GM18951 (cell line): ENCODE data around the gene CLTCL1.
A peak's percentile ranks its signal among the peaks of the same experiment; 100 is the strongest.
"Not testable (repeated sequence)": the region's sequence is repeated elsewhere in the genome, so short reads cannot be mapped to it uniquely, and the experiment has no call there.

Experiments
- POLR2A ChIP-seq: IDR thresholded peaks from 4 replicates; pipeline ENCODE4 v1.6.1; 2011; ENCODE audit warnings: mild to moderate bottlenecking; ENCODE audit not compliant: insufficient read length, insufficient read depth; ENCODE audit errors: extremely low read depth
- in situ Hi-C: fragments of 300-500 bp; cut with MboI; formaldehyde crosslinking; loops from one replicate; pipeline ENCODE4 v1.12.0; 2022; ENCODE audit warnings: low sequenced_read_pairs, mixed read lengths, inconsistent platforms; ENCODE audit not compliant: unreplicated experiment

Gene CLTCL1

DNA sequence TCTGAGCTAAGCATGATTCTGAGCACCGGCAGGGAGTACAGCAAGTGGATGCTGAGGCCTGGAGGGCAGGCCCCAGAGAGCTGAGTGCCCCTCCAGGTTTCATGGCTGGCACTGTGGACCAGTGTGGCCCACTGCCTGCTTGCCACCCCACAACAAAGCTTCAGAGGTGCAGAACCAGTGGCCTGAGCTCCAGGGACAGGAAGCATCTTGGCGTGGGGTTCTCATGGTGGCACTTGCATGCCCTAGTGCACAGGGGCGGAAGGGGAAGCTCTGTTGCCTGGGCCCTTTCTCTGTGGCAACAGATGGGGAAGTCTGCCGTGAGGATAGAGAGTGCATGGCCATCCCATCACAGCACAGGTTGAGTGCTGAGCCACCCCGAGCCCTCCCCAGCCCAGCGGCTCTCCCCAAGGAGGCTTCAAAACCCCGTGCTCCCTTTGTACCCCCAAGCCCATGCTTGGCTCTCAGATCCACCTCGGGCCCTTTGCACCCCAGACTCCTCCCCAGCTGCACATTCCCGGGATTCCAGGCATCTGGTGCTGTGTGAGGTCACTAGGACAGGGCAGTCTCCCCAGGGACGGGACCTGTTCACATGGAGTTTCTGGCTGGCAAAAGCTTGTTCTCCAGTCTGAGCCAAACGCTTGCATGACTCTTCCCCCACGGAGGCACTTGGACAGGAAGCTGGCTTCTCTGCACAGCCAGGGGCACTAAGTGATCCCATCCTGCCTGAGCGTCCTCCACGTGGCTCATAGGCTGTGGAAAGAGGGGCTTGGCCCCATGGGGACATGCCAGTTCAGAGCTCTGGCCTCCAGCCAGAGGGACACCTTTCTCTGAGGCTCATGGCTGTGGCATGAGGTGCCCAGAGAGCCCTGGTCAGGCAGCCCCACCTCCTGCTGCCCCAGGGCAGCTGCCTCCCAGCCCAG, 117.2 kb downstream of the CLTCL1 start:
- peak; percentile 20 for TF ChIP-seq POLR2A
- in situ Hi-C loops: loop anchor here (25.0 kb wide), 1 partner anchor 463 kb away; no protein-coding TSS in a partner anchor

DNA sequence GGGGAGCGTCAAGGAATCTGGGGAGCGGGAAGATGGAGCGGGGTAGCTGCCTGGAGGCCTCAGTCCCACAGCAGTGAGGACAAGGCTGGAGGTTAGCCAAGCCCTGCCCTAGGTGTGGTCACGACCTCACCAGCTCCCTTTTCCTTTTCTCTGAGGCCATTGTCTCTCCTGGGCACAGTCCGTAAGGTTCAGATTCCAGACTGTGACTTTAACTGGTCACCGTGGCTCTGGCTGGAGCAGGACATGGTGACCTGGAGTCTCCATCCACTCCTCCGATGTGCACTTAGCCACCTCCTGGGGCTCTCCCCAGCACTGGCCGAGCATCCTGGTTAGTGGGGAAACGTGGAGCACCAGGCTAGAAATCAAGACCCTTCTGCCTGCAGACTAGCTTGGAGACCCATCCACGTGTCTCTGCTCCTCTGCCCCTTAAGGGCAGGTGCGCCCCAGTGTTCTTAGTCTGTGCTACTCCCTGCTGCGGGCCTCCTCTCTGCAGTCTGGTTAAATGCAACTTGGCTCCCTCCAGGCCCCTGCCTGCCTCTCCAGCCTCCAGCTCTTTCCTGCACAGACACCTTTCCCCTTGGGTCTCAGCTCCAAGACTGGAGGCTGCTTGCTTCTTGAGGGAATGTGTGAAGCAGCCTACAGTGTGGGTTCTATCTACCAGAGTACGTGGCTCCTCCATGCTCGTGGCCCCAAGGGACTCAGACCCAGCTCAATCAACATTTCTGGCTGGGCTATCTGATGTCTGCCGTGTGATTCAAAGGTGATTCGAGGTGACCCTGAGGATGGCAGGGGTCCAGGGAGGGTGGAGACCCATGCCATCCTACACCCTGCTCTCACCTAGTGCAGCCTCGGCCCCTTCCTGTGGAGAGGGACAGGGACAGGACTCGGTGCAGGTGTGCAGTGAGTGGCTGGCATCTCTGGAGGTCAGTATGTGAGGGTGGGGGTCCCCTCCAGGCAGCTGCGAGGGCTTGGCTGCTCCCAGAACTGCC, 118.2 kb downstream of the CLTCL1 start:
- in situ Hi-C loops: no loop called here
- no peak for TF ChIP-seq POLR2A

DNA sequence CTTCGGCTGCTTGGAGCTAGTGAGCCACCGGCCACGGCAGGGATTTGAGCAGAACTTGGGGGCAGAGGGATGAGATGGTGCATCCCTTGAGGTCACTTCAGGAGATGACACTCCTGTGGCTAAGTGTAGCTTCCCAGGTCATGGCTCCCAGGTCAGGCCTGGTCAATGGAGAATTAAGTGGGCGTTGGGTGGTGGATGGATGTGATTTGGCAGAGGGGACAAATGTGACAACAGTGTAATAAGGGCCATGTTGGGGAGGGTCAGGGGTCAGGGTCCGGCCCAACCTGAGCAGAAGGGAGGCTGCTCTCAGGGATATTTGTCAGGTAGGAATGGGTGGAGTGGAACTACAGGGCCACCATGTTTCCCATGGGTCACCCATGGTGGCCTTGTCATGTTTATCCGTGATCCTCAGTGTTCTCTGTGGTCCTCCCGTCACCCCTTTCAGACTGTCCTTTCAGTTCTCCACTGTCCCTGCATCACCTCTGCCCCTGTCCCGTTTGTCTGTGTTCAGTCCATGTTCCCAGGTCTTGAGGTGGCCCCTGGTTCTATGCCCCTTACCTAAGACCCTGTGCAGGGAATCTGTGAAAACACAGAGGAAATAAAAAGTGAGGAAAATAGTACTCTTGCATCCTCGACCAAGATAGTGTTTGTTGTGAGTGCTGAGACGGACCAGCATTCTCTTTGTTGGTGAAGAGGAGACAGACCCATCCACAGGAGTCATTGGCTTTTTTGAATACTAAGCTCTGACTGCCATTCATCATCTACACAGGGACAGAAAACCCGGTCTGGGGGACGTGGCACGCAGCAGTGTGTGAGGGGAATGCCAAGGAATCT, 119.1 kb downstream of the CLTCL1 start:
- no peak for TF ChIP-seq POLR2A
- in situ Hi-C loops: no loop called here

DNA sequence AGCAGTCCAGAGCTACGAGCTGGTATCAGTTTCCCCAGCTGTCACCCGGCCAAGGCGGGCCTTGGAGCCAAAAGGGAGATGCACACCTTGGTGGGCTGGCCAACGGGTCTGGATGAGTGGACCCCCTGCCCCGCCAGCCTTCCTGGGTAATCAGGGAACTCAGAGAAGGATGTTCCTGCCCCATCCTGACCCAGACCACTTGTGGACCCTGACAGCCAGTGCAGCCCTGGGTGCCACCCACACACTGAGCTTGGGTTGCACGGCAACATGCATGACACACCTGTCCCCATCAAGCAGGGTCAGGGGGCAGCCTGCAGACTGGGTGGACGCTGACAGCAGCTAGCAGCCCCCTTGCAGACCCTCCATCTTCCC, 121.6 kb downstream of the CLTCL1 start:
- in situ Hi-C loops: no loop called here
- TF ChIP-seq POLR2A: no peak

DNA sequence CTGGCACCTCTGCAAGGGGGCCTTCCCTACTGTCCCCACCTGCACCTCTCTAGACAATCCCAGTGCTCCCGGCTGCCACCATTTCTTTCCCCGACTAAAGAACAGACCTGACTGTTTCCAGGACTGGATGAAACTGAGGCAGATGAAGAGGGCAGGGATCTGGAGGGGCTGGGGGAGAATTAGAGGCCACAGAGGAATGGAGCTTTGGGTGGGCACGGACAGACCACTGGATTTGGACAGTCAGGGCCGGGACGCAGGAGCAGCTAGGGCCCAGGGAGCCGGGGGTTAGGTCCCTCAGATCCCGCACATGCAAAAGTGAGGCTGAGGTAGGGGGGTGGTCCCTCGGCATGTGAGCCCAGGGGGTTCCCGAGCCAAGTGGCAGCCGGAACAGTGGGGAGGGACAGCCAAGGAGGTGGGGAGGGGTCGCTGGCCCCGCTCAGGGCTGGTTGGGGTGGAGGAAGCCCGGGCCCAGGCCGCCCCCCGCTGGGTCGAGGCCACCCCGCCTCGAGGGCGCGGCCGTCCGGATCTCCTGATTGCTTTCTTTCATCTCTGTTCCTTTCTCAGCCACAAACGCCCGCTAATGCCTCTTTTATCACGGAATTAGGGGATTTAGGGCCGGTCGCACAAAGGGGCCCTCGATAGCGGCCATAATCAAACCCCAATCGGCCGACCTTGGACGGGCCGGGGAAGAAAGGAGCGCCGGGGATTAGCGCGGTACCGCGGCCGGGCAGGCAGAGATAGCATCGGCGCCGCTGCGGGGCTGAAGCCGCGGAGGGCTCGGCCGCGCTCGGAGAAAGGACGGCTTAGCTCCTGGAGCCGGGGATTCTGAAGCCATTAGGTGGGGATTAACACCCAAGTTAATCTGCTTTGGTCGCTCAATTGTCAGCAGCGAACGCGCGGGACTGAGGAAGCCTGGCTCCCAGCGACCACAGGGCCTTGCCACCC, 122.2 kb downstream of the CLTCL1 start:
- in situ Hi-C loops: no loop called here
- TF ChIP-seq POLR2A: no peak

DNA sequence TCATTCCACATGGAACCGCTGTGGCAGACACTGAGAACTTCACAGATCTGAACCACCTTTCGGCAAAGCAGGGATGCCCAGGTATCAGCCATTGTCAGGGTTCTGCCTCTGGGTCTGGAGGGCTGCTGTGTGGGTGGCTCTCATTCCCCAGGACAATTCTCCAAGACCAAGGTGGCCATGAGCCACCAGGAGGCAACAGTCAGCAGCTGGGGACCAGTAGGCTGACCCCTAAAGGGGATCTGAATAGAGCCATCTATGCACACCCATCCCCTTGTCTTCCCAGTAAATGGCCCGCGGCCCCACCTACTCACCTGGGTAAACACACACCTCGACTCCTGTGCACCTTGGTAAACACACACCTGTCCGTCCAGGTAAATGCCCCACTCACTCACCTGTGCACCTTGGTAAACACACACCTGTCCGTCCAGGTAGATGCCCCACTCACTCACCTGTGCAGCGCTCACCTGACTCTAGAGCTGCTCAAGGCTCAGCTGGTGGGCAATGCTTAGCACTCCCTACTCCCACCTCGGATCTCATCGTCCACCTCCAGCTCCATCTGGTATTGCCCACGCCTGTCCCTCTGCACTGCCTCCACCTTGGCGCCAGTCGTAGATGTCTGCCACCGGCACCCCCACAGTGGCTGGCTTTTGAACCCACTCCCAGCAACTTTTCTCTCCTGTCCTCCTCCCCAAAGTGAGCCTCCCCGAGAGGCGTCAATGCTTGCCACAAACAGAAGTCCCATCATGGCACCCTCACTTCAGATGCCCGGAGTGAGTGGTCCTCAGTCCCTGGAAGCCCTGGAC, 123.2 kb downstream of the CLTCL1 start:
- no peak for TF ChIP-seq POLR2A
- in situ Hi-C loops: no loop called here

DNA sequence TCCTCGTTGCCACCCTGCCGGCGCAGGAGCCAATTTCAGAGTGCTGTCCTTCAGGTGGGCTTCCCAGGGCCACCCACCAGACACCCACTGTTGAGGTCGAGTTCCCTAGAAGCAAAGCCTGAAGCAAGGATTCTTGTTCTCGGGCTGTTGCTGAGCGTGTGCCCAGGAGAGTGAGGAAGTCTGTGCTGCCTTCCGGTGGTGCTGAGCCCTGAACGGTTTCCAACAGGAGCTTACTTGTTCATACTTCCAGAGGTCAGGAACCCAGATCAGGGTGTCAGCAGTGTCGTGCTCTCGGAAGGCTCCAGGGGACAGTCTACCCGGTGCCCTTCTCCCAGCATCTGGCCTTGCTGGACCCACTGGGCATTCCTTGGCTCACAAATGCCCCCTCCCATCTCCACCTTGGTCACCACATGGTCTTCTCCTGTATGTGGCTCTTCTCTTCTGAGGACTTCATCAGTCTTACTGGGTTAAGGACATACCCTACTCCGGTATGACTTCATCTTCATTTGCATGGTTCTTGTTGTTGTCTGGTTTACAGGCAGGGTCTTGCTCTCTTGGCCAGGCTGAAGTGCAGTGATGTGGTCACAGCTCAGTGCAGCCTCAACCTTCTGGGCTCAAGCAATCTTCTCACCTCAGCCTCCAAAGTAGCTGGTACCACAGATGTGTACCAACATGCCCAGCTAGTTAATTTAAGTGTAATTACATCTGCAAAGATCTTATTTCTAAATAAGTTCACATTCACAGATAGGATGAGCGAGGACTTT, 124.2 kb downstream of the CLTCL1 start:
- in situ Hi-C loops: no loop called here
- no peak for TF ChIP-seq POLR2A

DNA sequence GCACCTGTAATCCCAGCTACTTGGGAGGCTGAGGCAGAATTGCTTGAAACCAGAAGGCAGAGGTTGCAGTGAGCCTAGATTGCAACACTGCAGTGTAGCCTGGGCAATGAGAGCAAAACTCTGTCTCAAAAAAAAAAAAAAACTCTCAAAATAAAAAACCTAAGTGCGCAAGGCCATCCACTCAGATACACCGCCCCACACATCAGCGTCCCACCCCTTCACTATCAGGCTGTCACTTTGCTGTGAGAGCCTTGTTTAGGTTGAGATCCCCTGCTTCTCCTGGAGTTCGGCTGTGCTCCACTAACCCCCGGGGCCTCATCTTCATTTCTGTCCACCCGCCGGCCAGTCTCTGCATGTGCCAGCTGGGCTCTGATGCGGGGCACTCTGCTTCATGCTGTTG, 125.1 kb downstream of the CLTCL1 start:
- in situ Hi-C loops: no loop called here
- TF ChIP-seq POLR2A: no peak

DNA sequence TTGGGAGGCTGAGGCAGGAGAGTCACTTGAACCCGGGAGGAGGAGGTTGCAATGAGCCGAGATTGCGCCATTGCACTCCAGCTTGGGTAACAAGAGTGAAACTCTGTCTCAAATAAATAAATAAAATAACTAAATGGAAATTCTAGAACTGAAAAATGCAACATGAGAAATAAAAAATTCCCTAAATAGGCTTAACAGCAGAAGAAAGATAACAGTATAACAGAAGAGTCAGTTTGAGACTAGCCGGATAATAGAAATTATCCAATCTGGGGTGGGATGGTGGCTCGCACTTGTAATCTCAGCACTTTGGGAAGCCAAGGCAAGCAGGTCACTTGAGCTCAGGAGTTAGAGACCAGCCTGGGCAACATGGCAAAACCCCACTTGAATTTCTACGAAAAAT, 127.1 kb downstream of the CLTCL1 start:
- no peak for TF ChIP-seq POLR2A
- in situ Hi-C loops: no loop called here

DNA sequence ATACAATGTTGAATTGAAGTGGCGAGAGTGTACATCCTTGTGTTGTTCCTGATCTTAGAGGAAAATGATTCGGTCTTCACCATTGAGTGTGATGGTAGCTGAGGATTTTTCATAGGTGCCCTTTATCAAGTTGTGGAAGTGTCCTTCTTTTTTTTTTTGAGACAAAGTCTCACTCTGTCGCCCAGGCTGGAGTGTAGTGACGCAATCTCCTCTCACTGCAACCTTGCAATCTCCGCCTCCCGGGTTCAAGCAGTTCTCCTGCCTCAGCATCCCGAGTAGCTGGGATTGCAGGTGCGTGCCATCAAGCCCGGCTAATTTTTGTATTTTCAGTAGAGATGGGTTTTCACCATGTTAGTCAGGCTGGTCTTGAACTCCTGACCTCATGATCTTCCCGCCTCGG, 132.9 kb downstream of the CLTCL1 start:
- in situ Hi-C loops: not testable (repeated sequence)

DNA sequence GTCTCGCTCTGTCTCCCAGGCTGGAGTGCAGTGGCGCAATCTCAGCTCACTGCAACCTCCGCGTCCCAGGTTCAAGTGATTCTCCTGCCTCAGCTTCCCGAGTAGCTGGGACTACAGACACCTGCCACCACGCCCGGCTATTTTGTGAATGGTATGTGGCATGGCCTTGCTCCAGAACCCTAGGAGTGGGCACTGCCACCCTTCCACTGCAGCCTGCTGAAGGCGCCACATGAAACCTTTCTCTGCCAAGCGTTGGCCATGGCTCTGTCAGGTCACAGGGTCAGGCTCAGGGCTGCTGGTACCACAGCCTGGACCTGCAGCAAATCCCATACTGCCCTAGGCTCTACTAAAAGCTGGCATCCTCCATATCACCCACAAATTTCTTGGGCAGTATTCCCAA, 135.4 kb downstream of the CLTCL1 start:
- in situ Hi-C loops: not testable (repeated sequence)
